IMR-90 (cell line): ENCODE data around the gene ADCYAP1R1. TPM values are rescaled to one million over a fixed set of nuclear protein-coding genes. Genes with fewer than 3 reads are reported as not detected.

Source experiments
- ATAC-seq: fragments of 200-7000 bp; cut with Tn5 transposase; 2 replicates; pipeline ENCODE4 v1.9.1; 2020; ENCODE audit warnings: low read depth, mild to moderate bottlenecking, moderate library complexity
- BruUV-seq: library from RNA; stranded (reverse); fragments of 400-500 nt; replicated peaks from 2 replicates; lab custom pipeline; 2021; lab: Mats Ljungman, UMichigan
- CTCF ChIA-PET: fragments of 300-600 bp; formaldehyde crosslinking; extraction: SDS; loops from one replicate; lab custom pipeline; 2021; ENCODE audit warnings: antibody characterized with exemption; lab: Yijun Ruan, JAX
- POLR2A ChIA-PET: fragments of 300-600 bp; sonication (Branson Sonifier 250); formaldehyde crosslinking; loops from one replicate; lab custom pipeline; 2022; ENCODE audit warnings: antibody characterized with exemption; ENCODE audit not compliant: unreplicated experiment; lab: Charles Lee
- DNase-seq: peaks from one replicate; pipeline ENCODE4 v3.0.0; 2013
- H2AFZ ChIP-seq: replicated peaks from 2 replicates; pipeline ENCODE3; 2013; ENCODE audit warnings: low read length, mild to moderate bottlenecking; ENCODE audit not compliant: poor library complexity
- H2AK5ac ChIP-seq: 2 replicates; pipeline ENCODE4 v1.6.1; 2013; ENCODE audit warnings: low read depth, low read length, inconsistent platforms
- H2AK9ac ChIP-seq: replicated peaks from 2 replicates; pipeline ENCODE3; 2013; ENCODE audit warnings: mild to moderate bottlenecking, low read depth, low read length, moderate library complexity; ENCODE audit not compliant: poor library complexity
- H2BK120ac ChIP-seq: 2 replicates; pipeline ENCODE4 v1.6.1; 2013; ENCODE audit warnings: low read depth, low read length, inconsistent platforms
- H2BK15ac ChIP-seq: 3 replicates; pipeline ENCODE4 v1.6.1; 2013; ENCODE audit warnings: low read depth, low read length, inconsistent platforms
- H2BK20ac ChIP-seq: 2 replicates; pipeline ENCODE4 v1.6.1; 2013; ENCODE audit warnings: low read depth, mild to moderate bottlenecking, inconsistent platforms, low read length, moderate library complexity
- H2BK5ac ChIP-seq: 2 replicates; pipeline ENCODE4 v1.6.1; 2013; ENCODE audit warnings: mild to moderate bottlenecking, low read depth, low read length, inconsistent platforms; ENCODE audit not compliant: poor library complexity, severe bottlenecking
- H3K14ac ChIP-seq: replicated peaks from 2 replicates; pipeline ENCODE4 v1.6.1; 2013; ENCODE audit warnings: low read depth, low read length, inconsistent platforms
- H3K18ac ChIP-seq: 2 replicates; pipeline ENCODE4 v1.6.1; 2013; ENCODE audit warnings: low read depth, low read length, control low read depth
- H3K23ac ChIP-seq: 2 replicates; pipeline ENCODE4 v1.6.1; 2013; ENCODE audit warnings: low read depth, low read length, inconsistent platforms
- H3K27ac ChIP-seq: 2 replicates; pipeline ENCODE4 v1.5.1; 2013; ENCODE audit warnings: mild to moderate bottlenecking, control low read depth, low read length; ENCODE audit not compliant: insufficient read depth
- H3K27me3 ChIP-seq: 2 replicates; pipeline ENCODE4 v1.6.1; 2013; ENCODE audit warnings: low read length; ENCODE audit not compliant: control insufficient read depth, insufficient read depth
- H3K36me3 ChIP-seq: 2 replicates; pipeline ENCODE4 v1.6.1; 2013; ENCODE audit warnings: low read length, mixed read lengths; ENCODE audit not compliant: control insufficient read depth, insufficient read depth
- H3K4ac ChIP-seq: 2 replicates; pipeline ENCODE4 v1.6.1; 2013; ENCODE audit warnings: low read depth, low read length, inconsistent platforms
- H3K4me1 ChIP-seq: 2 replicates; pipeline ENCODE4 v1.6.1; 2013; ENCODE audit warnings: low read length, mixed read lengths; ENCODE audit not compliant: control insufficient read depth, insufficient read depth
- H3K4me2 ChIP-seq: 2 replicates; pipeline ENCODE4 v1.6.1; 2013; ENCODE audit warnings: low read depth, mild to moderate bottlenecking, control low read depth, low read length, moderate library complexity
- H3K4me3 ChIP-seq: 2 replicates; pipeline ENCODE4 v1.5.1; 2013; ENCODE audit warnings: low read depth, mild to moderate bottlenecking, control low read depth, low read length, moderate library complexity; ENCODE audit not compliant: insufficient read depth
- H3K56ac ChIP-seq: 2 replicates; pipeline ENCODE4 v1.6.1; 2013; ENCODE audit warnings: low read length, inconsistent platforms; ENCODE audit not compliant: insufficient read depth; ENCODE audit errors: extremely low read depth
- H3K79me1 ChIP-seq, 2 experiments: 2 replicates each; pipeline ENCODE4 v1.6.1; 2013; ENCODE audit warnings: low read length in 2 of 2, inconsistent platforms in 1 of 2, low read depth in 1 of 2
- H3K9ac ChIP-seq: 2 replicates; pipeline ENCODE4 v1.6.1; 2013; ENCODE audit warnings: low read depth, low read length, control low read depth
- H3K9me1 ChIP-seq: 2 replicates; pipeline ENCODE4 v1.6.1; 2013; ENCODE audit warnings: low read length, inconsistent platforms; ENCODE audit not compliant: insufficient read depth
- H3K9me3 ChIP-seq: 2 replicates; pipeline ENCODE4 v1.6.1; 2013; ENCODE audit warnings: low read length; ENCODE audit not compliant: control insufficient read depth, insufficient read depth
- H4K20me1 ChIP-seq: 2 replicates; pipeline ENCODE4 v1.6.1; 2013; ENCODE audit warnings: low read length, inconsistent platforms; ENCODE audit not compliant: insufficient read depth
- H4K5ac ChIP-seq: 2 replicates; pipeline ENCODE4 v1.6.1; 2013; ENCODE audit warnings: mild to moderate bottlenecking, low read depth, low read length, control low read depth
- H4K8ac ChIP-seq, 2 experiments: 2 replicates each; pipeline ENCODE4 v1.6.1; 2013; ENCODE audit warnings: low read depth in 2 of 2, low read length in 2 of 2, control low read depth in 1 of 2, inconsistent platforms in 1 of 2
- H4K91ac ChIP-seq: 2 replicates; pipeline ENCODE4 v1.6.1; 2013; ENCODE audit warnings: low read depth, low read length, inconsistent platforms; ENCODE audit not compliant: insufficient read depth
- RAD21 ChIP-seq: IDR thresholded peaks from 2 replicates; pipeline ENCODE4 v1.6.1; 2012; ENCODE audit warnings: low read length, improper control_type of control experiment
- RFX5 ChIP-seq: IDR thresholded peaks from 2 replicates; pipeline ENCODE4 v1.8.0; 2012; ENCODE audit warnings: low read depth, mild to moderate bottlenecking, low read length, moderate library complexity
- WGBS, 2 experiments: methylation state at CpG; one replicate each; pipeline versions ENCODE4 v1.1.5 to v1.1.7; 2013; ENCODE audit warnings: missing lambda C conversion rate in 2 of 2; ENCODE audit not compliant: insufficient read length in 1 of 2; ENCODE audit errors: extremely low coverage in 2 of 2; 5-methylcytosine and 5-hydroxymethylcytosine counted together
- dilution Hi-C: fragments of 300-500 bp; cut with HindIII; formaldehyde crosslinking; loops from one replicate; pipeline ENCODE4 v1.14.3; 2018; ENCODE audit warnings: low sequenced_read_pairs; ENCODE audit not compliant: unreplicated experiment
- in situ Hi-C: fragments of 300-500 bp; cut with MboI; formaldehyde crosslinking; loops from 3 replicates; pipeline ENCODE4 v1.14.3; 2019; ENCODE audit warnings: low sequenced_read_pairs, inconsistent platforms, mixed read lengths
- intact Hi-C: fragments of 100-400 bp; cut with micrococcal nuclease; formaldehyde crosslinking; loops from 2 replicates; pipeline ENCODE4 v1.10.0; 2022
- polyA plus RNA-seq, 3 experiments: library from polyadenylated mRNA; depleted of rRNA; stranded (reverse); fragments of >200 nt; gene quantifications; 2 replicates each; pipeline ENCODE4 v1.2.3, GENCODE V29; 2012; ENCODE audit warnings: low replicate concordance in 1 of 3
- total RNA-seq: library from RNA; depleted of rRNA; stranded (reverse); fragments of >200 nt; gene quantifications from 2 replicates; pipeline ENCODE4 v1.2.3, GENCODE V29; 2012

ADCYAP1R1 gene
- total and polyA plus RNA-seq, 2 of the 4 experiments (the other 2 are of a cell fraction), result not detected

DNA sequence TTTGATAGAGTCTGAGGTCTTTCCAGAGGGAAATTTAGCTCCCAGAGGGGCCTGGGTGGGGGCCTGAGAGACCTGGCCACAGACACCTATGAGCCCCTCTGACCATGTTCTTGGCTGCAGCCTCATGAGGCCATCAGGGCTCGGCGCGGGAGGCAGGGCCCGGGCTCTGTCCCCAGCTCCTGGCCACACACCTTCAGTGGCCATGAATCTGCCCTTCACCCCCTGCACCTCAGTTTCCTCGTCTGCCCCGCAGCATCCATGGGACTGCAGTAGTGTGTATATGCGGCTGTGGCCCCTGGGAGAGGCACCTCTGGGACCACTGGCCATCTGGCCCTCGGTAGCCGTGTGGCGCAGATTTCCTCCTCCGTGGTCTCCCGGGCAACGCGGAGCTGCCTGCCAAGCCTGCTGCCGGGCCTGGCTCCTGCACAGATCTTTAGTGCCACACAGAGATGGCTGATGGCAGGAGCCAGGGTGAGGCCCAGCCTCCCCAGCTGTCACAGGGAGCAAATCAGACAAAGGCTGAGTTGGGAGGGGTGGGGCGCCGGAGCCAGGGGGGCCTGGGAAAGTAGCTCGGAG is 23.6 kb upstream of the ADCYAP1R1 start:
- no peak for ATAC-seq
- in situ Hi-C loops, result no loop called here
- H4K91ac ChIP-seq, result no peak overlapping the region

More for the DNA sequence above, 23.6 kb upstream of the ADCYAP1R1 start:
- no peaks in the 10 kb centered on the region for H3K79me1 ChIP-seq
- DNase-seq, result no peak
- H4K8ac ChIP-seq, result no peak overlapping the region
- WGBS, 2 experiments, result 72% methylated on average over 10 of the region's 18 CpGs; no CpG with 5 or more reads in 1 of the 2 experiments
- ChIA-PET CTCF (no interaction called here), POLR2A (no interaction called here)
- no peak for TF ChIP-seq RFX5
- no peak for TF ChIP-seq RAD21
- H2AK5ac ChIP-seq, result no peak overlapping the region
- H2BK5ac ChIP-seq, result no peak overlapping the region
- H3K4me3 ChIP-seq, result no peak overlapping the region
- no peak overlapping the region for H2BK15ac ChIP-seq
- H3K9me1 ChIP-seq, result no peaks in the 10 kb centered on the region
- no peak overlapping the region for H3K56ac ChIP-seq
- no peaks in the 10 kb centered on the region for H4K20me1 ChIP-seq
- intact Hi-C loops, result no loop called here
- no peak overlapping the region for H3K18ac ChIP-seq
- no TSS peak for BruUV-seq
- no peak overlapping the region for H4K5ac ChIP-seq
- no peak overlapping the region for H3K14ac ChIP-seq
- no peaks in the 10 kb centered on the region for H3K9me3 ChIP-seq
- dilution Hi-C loops, result no loop called here
- H2AK9ac ChIP-seq, result no peak overlapping the region
- H3K9ac ChIP-seq, result no peak overlapping the region
- H3K27ac ChIP-seq, result no peak overlapping the region
- H3K4me2 ChIP-seq, result no peak overlapping the region
- H2BK20ac ChIP-seq, result no peak overlapping the region
- no peak overlapping the region for H3K4ac ChIP-seq
- no peak overlapping the region for H2AFZ ChIP-seq
- H3K27me3 ChIP-seq, result peaks cover 10% of the 10 kb centered on the region; the same call in 1 of the 2 replicates
- H3K4me1 ChIP-seq, result no peaks in the 10 kb centered on the region
- no peak overlapping the region for H3K23ac ChIP-seq
- H2BK120ac ChIP-seq, result no peak overlapping the region
- no peaks in the 10 kb centered on the region for H3K36me3 ChIP-seq
